ES-I3 (cell line): ENCODE data around the gene FTH1.
A peak's percentile ranks its signal among the peaks of the same experiment; 100 is the strongest.
"Not testable (repeated sequence)": the region's sequence is repeated elsewhere in the genome, so short reads cannot be mapped to it uniquely, and the experiment has no call there.

Source experiments
- H3K36me3 ChIP-seq: 2 replicates; pipeline ENCODE4 v1.6.1; 2013; ENCODE audit warnings: mild to moderate bottlenecking, low read length, control low read depth, moderate library complexity; ENCODE audit not compliant: insufficient read depth
- H3K4me1 ChIP-seq: 2 replicates; pipeline ENCODE4 v1.6.1; 2013; ENCODE audit warnings: mild to moderate bottlenecking, control low read depth, low read length; ENCODE audit not compliant: insufficient read depth
- H3K9ac ChIP-seq: 2 replicates; pipeline ENCODE4 v1.6.1; 2013; ENCODE audit warnings: low read depth, mild to moderate bottlenecking, low read length, moderate library complexity
- H3K9me3 ChIP-seq: 2 replicates; pipeline ENCODE4 v1.6.1; 2013; ENCODE audit warnings: mild to moderate bottlenecking, low read length, moderate library complexity; ENCODE audit not compliant: control insufficient read depth, insufficient read depth

The FTH1 gene

GRCh38 chr11:61967116-61967923, at the start of gene FTH1:
TSS of gene FTH1 (minus strand) at chr11:61967634. CDS start at chr11:61967425, 209 bp downstream.
- Histone ChIP-seq H3K9ac (peak within 1 kb of the TSS; percentile 99), H3K36me3 (peaks cover 24% of the 10 kb centered on the region), H3K9me3 (no peaks in the 10 kb centered on the region), H3K4me1 (peaks cover 23% of the 10 kb centered on the region)

DNA sequence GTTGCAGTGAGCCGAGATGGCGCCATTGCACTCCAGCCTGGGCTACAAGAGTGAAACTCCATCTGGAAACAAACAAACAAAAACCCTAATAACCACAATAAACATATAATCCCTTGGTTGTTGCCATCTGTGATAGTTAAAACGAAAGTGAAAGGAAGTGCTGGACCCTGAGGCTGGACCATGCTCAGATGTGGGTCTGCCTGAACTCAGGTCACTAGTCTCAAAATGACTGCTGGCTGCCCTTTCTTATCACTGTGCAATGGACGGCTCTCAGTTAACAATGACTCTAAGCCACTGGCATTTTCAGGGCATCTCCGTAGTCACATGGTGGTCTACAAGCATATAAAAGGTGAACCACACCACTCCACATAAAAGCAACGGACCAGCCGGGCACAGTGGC, 48.2 kb upstream of the FTH1 start:
- no peak overlapping the region for H3K9ac ChIP-seq
- no peaks in the 10 kb centered on the region; the same call in 1 of the 2 replicates for H3K4me1 ChIP-seq
- no peaks in the 10 kb centered on the region for H3K36me3 ChIP-seq
- no peaks in the 10 kb centered on the region; the same call in 1 of the 2 replicates for H3K9me3 ChIP-seq

DNA sequence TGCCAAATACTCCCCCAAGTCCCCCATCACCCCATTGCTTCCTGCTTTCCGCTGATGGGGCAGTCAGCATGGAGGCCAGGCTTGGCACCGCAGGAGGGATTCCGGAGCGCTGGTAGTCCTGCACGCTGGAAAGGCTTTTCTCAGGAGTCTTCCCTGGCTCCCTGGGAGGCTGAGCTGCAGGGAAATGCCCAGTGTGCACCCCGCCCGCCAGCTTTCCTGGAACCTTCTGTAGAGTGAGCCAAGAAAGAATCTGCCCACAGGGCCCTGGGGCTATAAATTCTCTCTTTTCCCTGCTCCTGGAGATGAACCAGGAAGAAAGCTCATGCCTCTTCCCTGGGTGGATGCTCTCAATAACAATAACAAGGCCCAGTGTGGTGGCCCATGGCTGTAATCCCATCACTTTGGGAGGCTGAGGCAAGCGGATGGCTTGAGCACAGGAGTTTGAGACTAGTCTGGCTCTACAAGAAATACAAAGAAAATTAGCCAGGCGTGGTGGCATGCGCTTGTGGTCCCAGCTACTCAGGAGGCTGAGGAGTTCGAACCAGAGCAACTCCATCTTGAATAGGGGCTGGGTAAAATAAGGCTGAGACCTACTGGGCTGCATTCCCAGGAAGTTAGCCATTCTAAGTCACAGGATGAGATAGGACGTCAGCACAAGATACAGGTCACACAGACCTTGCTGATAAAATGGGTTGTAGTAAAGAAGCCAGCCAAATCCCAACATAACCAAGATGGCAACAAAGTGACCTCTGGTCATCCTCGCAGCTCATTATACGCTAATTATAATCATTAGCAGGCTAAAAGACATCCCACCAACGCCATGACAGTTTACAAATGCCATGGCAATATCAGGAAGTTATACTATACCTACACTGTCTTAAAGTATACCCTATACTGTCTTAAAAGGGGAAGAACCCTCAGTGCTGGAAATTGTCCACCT, 46.4 kb upstream of the FTH1 start:
- Histone ChIP-seq H3K4me1 (no peaks in the 10 kb centered on the region; the same call in 1 of the 2 replicates), H3K9me3 (no peaks in the 10 kb centered on the region; the same call in 1 of the 2 replicates), H3K9ac (no peak overlapping the region), H3K36me3 (no peaks in the 10 kb centered on the region)

GRCh38 chr11:62012832-62013461, 45.5 kb upstream of the FTH1 start:
- no peaks in the 10 kb centered on the region; the same call in 1 of the 2 replicates for H3K4me1 ChIP-seq

GRCh38 chr11:62012451-62012831, 45.0 kb upstream of the FTH1 start:
- H3K4me1 ChIP-seq = no peaks in the 10 kb centered on the region; the same call in 1 of the 2 replicates
- H3K36me3 ChIP-seq = no peaks in the 10 kb centered on the region
- H3K9ac ChIP-seq = no peak overlapping the region

More at GRCh38 chr11:62012832-62013461, 45.5 kb upstream of the FTH1 start:
- Histone ChIP-seq H3K9ac (no peak overlapping the region), H3K36me3 (no peaks in the 10 kb centered on the region), H3K9me3 (no peaks in the 10 kb centered on the region; the same call in 1 of the 2 replicates)

DNA sequence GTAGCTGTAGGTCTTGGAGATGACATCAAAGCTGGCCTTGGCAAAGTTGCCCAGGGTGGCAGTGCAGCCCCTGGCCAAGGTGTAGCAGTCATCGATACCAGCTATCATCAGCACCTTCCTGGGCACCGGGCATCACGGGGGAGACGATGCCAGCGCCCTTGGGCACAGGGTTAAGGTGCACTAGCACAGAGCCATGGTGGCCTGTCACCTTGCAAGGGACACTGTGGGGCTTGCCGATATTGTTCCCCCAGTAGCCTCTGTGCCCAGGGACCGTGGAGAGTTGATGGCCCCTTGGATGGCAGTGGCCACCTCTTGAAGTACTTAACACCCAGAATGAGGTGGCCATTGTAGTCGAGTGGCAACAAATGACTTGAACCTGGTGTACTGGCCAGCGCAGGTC, 44.4 kb upstream of the FTH1 start:
- H3K9me3 ChIP-seq = no peaks in the 10 kb centered on the region; the same call in 1 of the 2 replicates
- H3K9ac ChIP-seq = no peak overlapping the region
- H3K4me1 ChIP-seq = no peaks in the 10 kb centered on the region; the same call in 1 of the 2 replicates
- H3K36me3 ChIP-seq = no peaks in the 10 kb centered on the region

More at GRCh38 chr11:62012451-62012831, 45.0 kb upstream of the FTH1 start:
- no peaks in the 10 kb centered on the region; the same call in 1 of the 2 replicates for H3K9me3 ChIP-seq

- Histone ChIP-seq H3K9me3 (no peaks in the 10 kb centered on the region; the same call in 1 of the 2 replicates), H3K36me3 (no peaks in the 10 kb centered on the region), H3K9ac (no peak overlapping the region), H3K4me1 (no peaks in the 10 kb centered on the region; the same call in 1 of the 2 replicates)
Measured at GRCh38 chr11:62010935-62011528, 43.6 kb upstream of the FTH1 start.

GRCh38 chr11:62008193-62008592, 40.8 kb upstream of the FTH1 start:
- Histone ChIP-seq H3K4me1 (no peaks in the 10 kb centered on the region; the same call in 1 of the 2 replicates), H3K9me3 (no peaks in the 10 kb centered on the region; the same call in 1 of the 2 replicates), H3K36me3 (no peaks in the 10 kb centered on the region), H3K9ac (no peak overlapping the region)

- peaks cover 3% of the 10 kb centered on the region for H3K9me3 ChIP-seq
- H3K4me1 ChIP-seq = no peaks in the 10 kb centered on the region
- H3K9ac ChIP-seq = no peak overlapping the region
- H3K36me3 ChIP-seq = no peaks in the 10 kb centered on the region
Measured at GRCh38 chr11:62004473-62004872, 37.0 kb upstream of the FTH1 start.

DNA sequence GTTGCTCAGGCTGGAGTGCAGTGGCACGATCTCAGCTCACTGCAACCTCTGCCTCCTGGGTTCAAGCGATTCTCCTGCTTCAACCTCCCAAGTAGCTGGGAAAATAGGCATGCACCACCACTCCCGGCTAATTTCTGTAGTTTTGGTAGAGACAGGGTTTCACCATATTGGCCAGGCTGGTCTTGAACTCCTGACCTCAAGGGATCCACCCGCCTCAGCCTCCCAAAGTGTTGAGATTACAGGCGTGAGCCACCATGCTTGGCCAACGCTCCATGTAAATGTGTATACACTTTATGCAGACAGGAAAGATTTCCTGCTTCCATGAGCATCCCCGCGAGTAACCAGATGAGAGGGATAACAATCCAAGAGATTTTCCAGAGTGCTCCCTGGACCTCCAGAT, 34.8 kb upstream of the FTH1 start:
- H3K36me3 ChIP-seq, H3K4me1 ChIP-seq, H3K9ac ChIP-seq: not testable (repeated sequence)
- peaks cover 14% of the 10 kb centered on the region for H3K9me3 ChIP-seq

DNA sequence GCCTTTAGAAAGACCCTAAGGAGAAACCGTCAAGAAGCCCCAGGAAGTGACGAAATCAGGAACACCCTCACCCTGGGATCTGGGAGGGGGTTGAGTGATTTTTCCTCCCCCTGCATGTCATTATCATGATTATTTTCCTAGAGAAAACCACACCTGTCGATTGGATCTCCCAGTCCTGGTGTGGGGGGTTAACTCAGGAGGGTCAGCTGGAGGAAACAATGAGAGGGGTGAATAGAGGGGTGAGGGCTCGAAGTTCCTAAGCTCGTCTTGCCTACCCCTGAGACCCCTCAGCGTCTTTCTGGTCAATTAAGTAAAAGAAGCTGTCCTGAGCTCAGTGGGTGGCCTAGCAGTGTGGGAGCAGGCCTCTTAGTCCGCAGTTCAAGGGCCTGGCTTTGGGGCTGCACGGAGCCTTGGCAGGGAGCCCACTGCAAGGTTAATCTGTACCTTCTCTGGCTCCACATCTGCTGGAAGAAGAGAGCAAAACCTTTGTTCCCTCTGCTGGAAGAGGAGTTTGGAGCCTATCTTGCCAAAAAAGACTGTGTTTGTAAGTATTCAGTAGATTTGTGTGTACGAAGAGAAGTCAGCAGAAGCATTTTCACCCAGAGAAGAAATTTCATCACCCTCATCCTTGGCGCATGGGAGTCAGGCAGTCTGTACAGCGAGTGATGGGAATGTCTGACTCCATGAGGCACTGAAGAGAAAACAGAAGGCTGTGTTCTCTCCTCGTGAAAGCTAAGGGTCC, 34.2 kb upstream of the FTH1 start:
- H3K9me3 ChIP-seq = peaks cover 14% of the 10 kb centered on the region
- no peaks in the 10 kb centered on the region for H3K4me1 ChIP-seq
- no peak overlapping the region for H3K9ac ChIP-seq
- H3K36me3 ChIP-seq = no peaks in the 10 kb centered on the region

DNA sequence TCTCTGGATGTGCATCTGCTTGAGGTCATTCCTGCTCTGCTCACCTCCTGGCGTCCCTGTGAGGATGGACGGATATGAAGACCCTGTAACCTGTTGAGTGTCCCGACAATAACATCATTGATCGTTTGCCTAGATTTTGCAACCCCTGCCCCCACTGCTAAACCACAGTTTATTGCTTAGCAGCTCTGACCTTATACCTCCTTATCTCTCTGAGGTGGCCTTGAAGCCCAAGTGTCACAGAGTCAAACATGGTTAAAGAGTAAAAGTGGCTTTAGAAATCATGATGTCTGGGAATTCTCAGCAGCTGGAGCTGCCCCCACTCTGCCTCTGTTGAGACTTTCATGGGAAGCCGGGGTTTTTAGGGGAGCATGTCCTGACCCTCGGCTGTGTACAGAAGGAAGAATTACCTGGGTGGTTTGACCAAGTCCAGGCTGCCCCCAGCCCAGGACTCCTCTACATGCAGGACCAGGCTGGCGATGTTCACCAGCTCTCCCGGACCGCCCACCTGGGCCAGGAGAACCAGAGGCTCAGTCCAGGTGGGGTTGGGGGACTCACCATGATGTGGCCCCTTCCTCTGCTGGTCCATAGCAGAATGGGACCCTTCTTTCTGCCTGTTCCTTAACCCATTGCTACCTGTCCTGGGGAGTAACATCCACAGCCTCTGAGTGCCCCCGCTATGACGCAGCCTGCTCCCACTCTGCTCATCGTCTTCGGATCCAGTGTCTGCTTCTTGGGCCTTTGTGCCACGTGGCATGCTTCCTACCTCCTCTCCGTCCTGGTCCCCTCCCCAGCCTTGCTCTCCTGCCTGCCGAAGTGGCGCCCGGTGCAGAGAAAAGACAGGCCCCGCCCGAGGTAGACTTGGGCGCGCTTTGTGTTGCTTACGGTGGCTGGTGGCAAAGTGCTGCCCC, 33.4 kb upstream of the FTH1 start:
- H3K4me1 ChIP-seq = no peaks in the 10 kb centered on the region
- no peak overlapping the region for H3K9ac ChIP-seq
- peaks cover 14% of the 10 kb centered on the region for H3K9me3 ChIP-seq
- H3K36me3 ChIP-seq = no peaks in the 10 kb centered on the region
